ENCODE measurements around the gene MAP3K12. TPM values are rescaled to one million over a fixed set of nuclear protein-coding genes. Genes with fewer than 3 reads are reported as not detected.

The MAP3K12 gene
- total and polyA plus RNA-seq, 2 experiments from 2014 or later, result 6.6 to 17.9 TPM

DNA sequence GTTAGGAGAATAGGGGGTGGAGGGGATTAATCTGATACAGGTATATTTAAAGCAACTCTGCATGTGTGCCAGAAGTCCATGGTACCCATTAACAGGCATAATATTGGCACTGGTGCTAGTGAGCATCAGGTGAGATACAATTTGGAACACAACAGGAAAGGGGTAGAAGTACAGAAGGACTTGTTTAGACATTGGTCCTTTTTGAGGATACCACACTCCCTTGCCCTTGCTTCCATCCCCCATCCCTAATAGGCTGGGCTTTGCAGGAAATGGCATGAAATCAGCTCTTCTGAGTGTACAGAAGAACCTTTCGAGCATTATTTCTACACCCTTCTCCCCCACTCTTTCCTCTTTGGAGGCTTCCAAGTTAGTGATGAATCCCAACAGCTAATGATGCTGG lies 31.0 kb downstream of the MAP3K12 start:
- Mint-ChIP-seq H3K4me1 (peaks cover 28% of the 10 kb centered on the region), H3K9me3 (no peaks in the 10 kb centered on the region), H3K27ac (no peak overlapping the region), H3K27me3 (ENCODE audit: insufficient read depth, low read depth, poor library complexity) (no peaks in the 10 kb centered on the region), H3K4me3 (no peak overlapping the region), H3K36me3 (ENCODE audit: low read depth) (peaks cover 100% of the 10 kb centered on the region)
- H3K4me2 ChIP-seq, result no peak overlapping the region
- ATAC-seq (no peak), DNase-seq (ENCODE audit: low spot score) (no peak)
- H3K4me1 ChIP-seq (ENCODE audit: insufficient read depth), result peaks cover 12% of the 10 kb centered on the region
- H3K79me2 ChIP-seq (replicated peaks; ENCODE audit: insufficient read depth), result peaks cover 77% of the 10 kb centered on the region
- H4K20me1 ChIP-seq (replicated peaks; ENCODE audit: insufficient read depth), result peaks cover 74% of the 10 kb centered on the region
- H3K4me3 ChIP-seq, result no peak overlapping the region
- H3F3A ChIP-seq (replicated peaks; ENCODE audit: low read depth), result peaks cover 53% of the 10 kb centered on the region
- no peak overlapping the region for H2AFZ ChIP-seq
- peaks cover 92% of the 10 kb centered on the region for H3K36me3 ChIP-seq (ENCODE audit: insufficient read depth)
- no peaks in the 10 kb centered on the region for H3K9me2 ChIP-seq (ENCODE audit: insufficient read depth)
- TF ChIP-seq ZNF331 (CRISPR knock-in tag; IDR thresholded peaks at IDR 0.05; ENCODE audit: low read depth) (no peak), EZH2phosphoT487 (IDR thresholded peaks at IDR 0.05; ENCODE audit: unreplicated experiment) (no peak), EZH2 (IDR thresholded peaks at IDR 0.05; ENCODE audit: low read depth, unreplicated experiment) (no peak), CREB1 (CRISPR knock-in tag; IDR thresholded peaks at IDR 0.05; ENCODE audit: low read depth) (no peak)
- TF ChIP-seq, protein P1, sequence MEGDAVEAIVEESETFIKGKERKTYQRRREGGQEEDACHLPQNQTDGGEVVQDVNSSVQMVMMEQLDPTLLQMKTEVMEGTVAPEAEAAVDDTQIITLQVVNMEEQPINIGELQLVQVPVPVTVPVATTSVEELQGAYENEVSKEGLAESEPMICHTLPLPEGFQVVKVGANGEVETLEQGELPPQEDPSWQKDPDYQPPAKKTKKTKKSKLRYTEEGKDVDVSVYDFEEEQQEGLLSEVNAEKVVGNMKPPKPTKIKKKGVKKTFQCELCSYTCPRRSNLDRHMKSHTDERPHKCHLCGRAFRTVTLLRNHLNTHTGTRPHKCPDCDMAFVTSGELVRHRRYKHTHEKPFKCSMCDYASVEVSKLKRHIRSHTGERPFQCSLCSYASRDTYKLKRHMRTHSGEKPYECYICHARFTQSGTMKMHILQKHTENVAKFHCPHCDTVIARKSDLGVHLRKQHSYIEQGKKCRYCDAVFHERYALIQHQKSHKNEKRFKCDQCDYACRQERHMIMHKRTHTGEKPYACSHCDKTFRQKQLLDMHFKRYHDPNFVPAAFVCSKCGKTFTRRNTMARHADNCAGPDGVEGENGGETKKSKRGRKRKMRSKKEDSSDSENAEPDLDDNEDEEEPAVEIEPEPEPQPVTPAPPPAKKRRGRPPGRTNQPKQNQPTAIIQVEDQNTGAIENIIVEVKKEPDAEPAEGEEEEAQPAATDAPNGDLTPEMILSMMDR (conservative IDR thresholded peaks at IDR 0.05; ENCODE audit: low read depth in 2 of 2), result no peak
- H3K27ac ChIP-seq (ENCODE audit: low read depth), result peak overlapping the region; percentile 33; the same call in 1 of the 2 replicates
- H3K27me3 ChIP-seq (ENCODE audit: insufficient read depth), result no peaks in the 10 kb centered on the region

DNA sequence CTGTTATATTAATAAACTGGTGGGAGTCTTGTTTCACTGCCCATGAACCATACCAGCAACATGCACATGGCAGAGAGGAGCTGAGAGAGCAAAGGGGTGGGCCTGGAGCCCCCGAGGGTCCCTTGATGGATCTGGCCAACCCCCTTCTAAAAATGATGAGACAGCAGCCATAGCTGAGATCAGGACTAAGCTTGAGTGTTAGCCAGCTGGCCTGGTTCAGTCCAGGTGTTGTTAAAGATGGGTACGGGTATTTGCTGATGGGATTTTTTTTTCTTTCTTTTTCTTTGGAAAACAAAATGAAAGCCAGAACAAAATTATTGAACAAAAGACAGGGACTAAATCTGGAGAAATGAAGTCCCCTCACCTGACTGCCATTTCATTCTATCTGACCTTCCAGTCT lies 31.4 kb downstream of the MAP3K12 start:
- no peak overlapping the region for H3K27ac Mint-ChIP-seq
- no peaks in the 10 kb centered on the region for H3K27me3 Mint-ChIP-seq (ENCODE audit: insufficient read depth, low read depth, poor library complexity)
- H3K4me3 Mint-ChIP-seq, result no peak overlapping the region
- peaks cover 100% of the 10 kb centered on the region for H3K36me3 Mint-ChIP-seq (ENCODE audit: low read depth)
- no peaks in the 10 kb centered on the region for H3K9me3 Mint-ChIP-seq
- ATAC-seq, result no peak
- DNase-seq (ENCODE audit: low spot score), result no peak
- H3K36me3 ChIP-seq (ENCODE audit: insufficient read depth), result peaks cover 92% of the 10 kb centered on the region
- H3K9me2 ChIP-seq (ENCODE audit: insufficient read depth), result no peaks in the 10 kb centered on the region
- no peak overlapping the region for H2AFZ ChIP-seq
- H3K4me2 ChIP-seq, result no peak overlapping the region
- peaks cover 32% of the 10 kb centered on the region for H3K4me1 Mint-ChIP-seq
- H3K4me3 ChIP-seq, result no peak overlapping the region
- peaks cover 13% of the 10 kb centered on the region for H3K4me1 ChIP-seq (ENCODE audit: insufficient read depth)
- peaks cover 78% of the 10 kb centered on the region for H4K20me1 ChIP-seq (replicated peaks; ENCODE audit: insufficient read depth)
- H3K79me2 ChIP-seq (replicated peaks; ENCODE audit: insufficient read depth), result peaks cover 77% of the 10 kb centered on the region
- no peaks in the 10 kb centered on the region for H3K27me3 ChIP-seq (ENCODE audit: insufficient read depth)
- TF ChIP-seq NANOG (IDR thresholded peaks at IDR 0.05; ENCODE audit: borderline replicate concordance), result no peak
- TF ChIP-seq EZH2 (IDR thresholded peaks at IDR 0.05; ENCODE audit: low read depth, unreplicated experiment), result no peak
- TF ChIP-seq, protein P2, sequence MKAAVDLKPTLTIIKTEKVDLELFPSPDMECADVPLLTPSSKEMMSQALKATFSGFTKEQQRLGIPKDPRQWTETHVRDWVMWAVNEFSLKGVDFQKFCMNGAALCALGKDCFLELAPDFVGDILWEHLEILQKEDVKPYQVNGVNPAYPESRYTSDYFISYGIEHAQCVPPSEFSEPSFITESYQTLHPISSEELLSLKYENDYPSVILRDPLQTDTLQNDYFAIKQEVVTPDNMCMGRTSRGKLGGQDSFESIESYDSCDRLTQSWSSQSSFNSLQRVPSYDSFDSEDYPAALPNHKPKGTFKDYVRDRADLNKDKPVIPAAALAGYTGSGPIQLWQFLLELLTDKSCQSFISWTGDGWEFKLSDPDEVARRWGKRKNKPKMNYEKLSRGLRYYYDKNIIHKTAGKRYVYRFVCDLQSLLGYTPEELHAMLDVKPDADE (IDR thresholded peaks at IDR 0.05), result no peak
- TF ChIP-seq, protein P3, sequence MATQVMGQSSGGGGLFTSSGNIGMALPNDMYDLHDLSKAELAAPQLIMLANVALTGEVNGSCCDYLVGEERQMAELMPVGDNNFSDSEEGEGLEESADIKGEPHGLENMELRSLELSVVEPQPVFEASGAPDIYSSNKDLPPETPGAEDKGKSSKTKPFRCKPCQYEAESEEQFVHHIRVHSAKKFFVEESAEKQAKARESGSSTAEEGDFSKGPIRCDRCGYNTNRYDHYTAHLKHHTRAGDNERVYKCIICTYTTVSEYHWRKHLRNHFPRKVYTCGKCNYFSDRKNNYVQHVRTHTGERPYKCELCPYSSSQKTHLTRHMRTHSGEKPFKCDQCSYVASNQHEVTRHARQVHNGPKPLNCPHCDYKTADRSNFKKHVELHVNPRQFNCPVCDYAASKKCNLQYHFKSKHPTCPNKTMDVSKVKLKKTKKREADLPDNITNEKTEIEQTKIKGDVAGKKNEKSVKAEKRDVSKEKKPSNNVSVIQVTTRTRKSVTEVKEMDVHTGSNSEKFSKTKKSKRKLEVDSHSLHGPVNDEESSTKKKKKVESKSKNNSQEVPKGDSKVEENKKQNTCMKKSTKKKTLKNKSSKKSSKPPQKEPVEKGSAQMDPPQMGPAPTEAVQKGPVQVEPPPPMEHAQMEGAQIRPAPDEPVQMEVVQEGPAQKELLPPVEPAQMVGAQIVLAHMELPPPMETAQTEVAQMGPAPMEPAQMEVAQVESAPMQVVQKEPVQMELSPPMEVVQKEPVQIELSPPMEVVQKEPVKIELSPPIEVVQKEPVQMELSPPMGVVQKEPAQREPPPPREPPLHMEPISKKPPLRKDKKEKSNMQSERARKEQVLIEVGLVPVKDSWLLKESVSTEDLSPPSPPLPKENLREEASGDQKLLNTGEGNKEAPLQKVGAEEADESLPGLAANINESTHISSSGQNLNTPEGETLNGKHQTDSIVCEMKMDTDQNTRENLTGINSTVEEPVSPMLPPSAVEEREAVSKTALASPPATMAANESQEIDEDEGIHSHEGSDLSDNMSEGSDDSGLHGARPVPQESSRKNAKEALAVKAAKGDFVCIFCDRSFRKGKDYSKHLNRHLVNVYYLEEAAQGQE (IDR thresholded peaks at IDR 0.05; ENCODE audit: unreplicated experiment), result no peak
- no peak for TF ChIP-seq CREB1 (CRISPR knock-in tag; IDR thresholded peaks at IDR 0.05; ENCODE audit: low read depth)
- TF ChIP-seq, protein P1 (conservative IDR thresholded peaks at IDR 0.05; ENCODE audit: low read depth in 2 of 2), result no peak
- 0 out of 2 replicates have a peak overlapping the region, but pooled peaks have one; percentile 9 for H3K27ac ChIP-seq (ENCODE audit: low read depth)
- H3F3A ChIP-seq (replicated peaks; ENCODE audit: low read depth), result peaks cover 55% of the 10 kb centered on the region

Data from GM23338 (cell line).